DOHH2 (cell line): ENCODE measurements around the gene GABRE.

Experiments used
- H3F3A ChIP-seq: fragments of 200-600 bp; sonication (generic), shearing (Covaris generic); 2 replicates; pipeline ENCODE4 v1.6.0; 2016; ENCODE audit warnings: antibody characterized with exemption, mild to moderate bottlenecking; ENCODE audit not compliant: control insufficient read depth, insufficient read depth
- H3K27ac ChIP-seq: fragments of 200-600 bp; sonication (generic); 2 replicates; pipeline ENCODE4 v1.5.1; 2014; ENCODE audit warnings: low read depth, mild to moderate bottlenecking, low read length, moderate library complexity
- H3K27me3 ChIP-seq: fragments of 200-600 bp; sonication (generic); 2 replicates; pipeline ENCODE4 v1.6.1; 2014; ENCODE audit warnings: mild to moderate bottlenecking, low read length, mixed read lengths; ENCODE audit not compliant: control insufficient read depth
- H3K36me3 ChIP-seq: fragments of 200-600 bp; sonication (generic); 2 replicates; pipeline ENCODE4 v1.6.1; 2014; ENCODE audit warnings: mild to moderate bottlenecking, low read length, moderate library complexity, mixed read lengths; ENCODE audit not compliant: control insufficient read depth
- H3K4me1 ChIP-seq: fragments of 200-600 bp; sonication (generic); 2 replicates; pipeline ENCODE4 v1.6.1; 2014; ENCODE audit warnings: mild to moderate bottlenecking, low read length, mixed read lengths; ENCODE audit not compliant: control insufficient read depth
- H3K4me2 ChIP-seq: fragments of 200-600 bp; sonication (generic); 2 replicates; pipeline ENCODE4 v1.6.0; 2014; ENCODE audit warnings: mild to moderate bottlenecking, low read length, moderate library complexity
- H3K4me3 ChIP-seq: fragments of 200-600 bp; sonication (generic); 2 replicates; pipeline ENCODE4 v1.5.1; 2014; ENCODE audit warnings: mild to moderate bottlenecking, low read length, mixed read lengths
- H3K79me2 ChIP-seq: fragments of 200-600 bp; sonication (generic); 2 replicates; pipeline ENCODE4 v1.6.1; 2014; ENCODE audit warnings: mild to moderate bottlenecking, low read length, mixed read lengths; ENCODE audit not compliant: control insufficient read depth
- H3K9me2 ChIP-seq: fragments of 200-600 bp; sonication (generic); replicated peaks from 2 replicates; pipeline ENCODE4 v1.6.1; 2014; ENCODE audit warnings: mild to moderate bottlenecking, low read length, mixed read lengths; ENCODE audit not compliant: control insufficient read depth
- H3K9me3 ChIP-seq: fragments of 200-600 bp; sonication (generic); 2 replicates; pipeline ENCODE4 v1.6.1; 2014; ENCODE audit warnings: antibody characterized with exemption, low read length, mixed read lengths; ENCODE audit not compliant: control insufficient read depth, insufficient read depth
- H4K20me1 ChIP-seq: fragments of 200-600 bp; sonication (generic); 2 replicates; pipeline ENCODE4 v1.6.0; 2014; ENCODE audit warnings: low read depth, mild to moderate bottlenecking, antibody characterized with exemption, low read length, moderate library complexity; ENCODE audit not compliant: control insufficient read depth, insufficient read depth
- EZH2phosphoT487 ChIP-seq: fragments of 200-600 bp; sonication (generic); IDR thresholded peaks from 2 replicates; pipeline ENCODE4 v1.6.1; 2017; ENCODE audit warnings: borderline replicate concordance, mild to moderate bottlenecking, antibody characterized with exemption, low read length, moderate library complexity, mixed read lengths
- TF ChIP-seq, protein P1 (sequence below): fragments of 200-600 bp; sonication (generic); IDR thresholded peaks from one replicate; pipeline ENCODE4 v1.5.1; 2014; ENCODE audit warnings: antibody characterized with exemption, mild to moderate bottlenecking, low read depth, low read length; ENCODE audit not compliant: poor library complexity, severe bottlenecking

The GABRE gene

DNA sequence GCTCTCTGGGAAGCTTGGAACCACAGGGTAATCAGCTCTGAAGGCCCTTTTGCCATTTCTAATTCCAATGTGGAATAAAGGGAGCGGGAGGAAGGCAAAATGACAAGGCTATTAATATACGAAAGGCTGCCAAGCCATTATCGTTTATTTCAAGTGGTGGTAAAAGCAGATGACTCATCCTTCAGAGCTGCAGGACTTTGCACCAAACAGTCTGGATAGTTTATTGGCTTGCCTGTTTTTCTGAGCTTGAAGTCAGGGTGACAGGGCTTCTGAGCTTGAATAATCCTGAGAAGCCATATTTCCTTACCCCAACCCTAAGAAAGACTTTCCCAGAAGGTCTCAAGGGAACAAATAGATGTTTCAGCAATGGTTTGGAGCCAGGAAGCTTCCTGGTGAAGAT lies 7.7 kb upstream of the GABRE start:
- Histone ChIP-seq H3F3A (no peaks in the 10 kb centered on the region), H3K79me2 (no peaks in the 10 kb centered on the region), H3K9me2 (no peaks in the 10 kb centered on the region), H4K20me1 (no peaks in the 10 kb centered on the region), H3K4me2 (no peak overlapping the region), H3K4me3 (no peak overlapping the region), H3K27me3 (no peaks in the 10 kb centered on the region), H3K9me3 (no peaks in the 10 kb centered on the region), H3K36me3 (no peaks in the 10 kb centered on the region), H3K27ac (no peak overlapping the region), H3K4me1 (no peaks in the 10 kb centered on the region)
- TF ChIP-seq EZH2phosphoT487: no peak
- TF ChIP-seq, protein P1, sequence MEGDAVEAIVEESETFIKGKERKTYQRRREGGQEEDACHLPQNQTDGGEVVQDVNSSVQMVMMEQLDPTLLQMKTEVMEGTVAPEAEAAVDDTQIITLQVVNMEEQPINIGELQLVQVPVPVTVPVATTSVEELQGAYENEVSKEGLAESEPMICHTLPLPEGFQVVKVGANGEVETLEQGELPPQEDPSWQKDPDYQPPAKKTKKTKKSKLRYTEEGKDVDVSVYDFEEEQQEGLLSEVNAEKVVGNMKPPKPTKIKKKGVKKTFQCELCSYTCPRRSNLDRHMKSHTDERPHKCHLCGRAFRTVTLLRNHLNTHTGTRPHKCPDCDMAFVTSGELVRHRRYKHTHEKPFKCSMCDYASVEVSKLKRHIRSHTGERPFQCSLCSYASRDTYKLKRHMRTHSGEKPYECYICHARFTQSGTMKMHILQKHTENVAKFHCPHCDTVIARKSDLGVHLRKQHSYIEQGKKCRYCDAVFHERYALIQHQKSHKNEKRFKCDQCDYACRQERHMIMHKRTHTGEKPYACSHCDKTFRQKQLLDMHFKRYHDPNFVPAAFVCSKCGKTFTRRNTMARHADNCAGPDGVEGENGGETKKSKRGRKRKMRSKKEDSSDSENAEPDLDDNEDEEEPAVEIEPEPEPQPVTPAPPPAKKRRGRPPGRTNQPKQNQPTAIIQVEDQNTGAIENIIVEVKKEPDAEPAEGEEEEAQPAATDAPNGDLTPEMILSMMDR: no peak

DNA sequence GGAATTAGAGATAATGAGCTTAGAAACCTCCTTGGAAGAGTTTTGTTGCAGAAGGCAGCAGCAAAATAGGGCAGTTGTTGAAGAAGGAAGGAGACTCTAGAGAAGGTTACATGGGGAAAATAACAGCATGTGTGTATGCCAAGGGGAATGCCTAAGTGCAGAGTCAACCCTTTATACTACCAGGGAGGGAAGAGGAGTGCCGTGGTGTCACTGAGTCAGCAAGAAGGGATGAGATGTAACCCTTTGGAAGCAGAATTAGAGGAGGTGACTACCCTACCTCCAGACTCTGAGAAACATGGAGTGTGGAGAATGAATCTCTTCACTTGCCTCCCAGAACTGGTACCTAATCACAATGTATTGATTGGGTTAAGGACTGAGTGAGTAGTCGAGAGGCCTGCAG lies 6.7 kb upstream of the GABRE start:
- H3K9me3 ChIP-seq: no peaks in the 10 kb centered on the region
- no peak overlapping the region for H3K4me3 ChIP-seq
- H3K79me2 ChIP-seq: no peaks in the 10 kb centered on the region
- H3K4me1 ChIP-seq: no peaks in the 10 kb centered on the region
- H3K4me2 ChIP-seq: no peak overlapping the region
- no peak for TF ChIP-seq EZH2phosphoT487
- TF ChIP-seq, protein P1: no peak
- no peaks in the 10 kb centered on the region for H3K27me3 ChIP-seq
- H4K20me1 ChIP-seq: no peaks in the 10 kb centered on the region
- H3F3A ChIP-seq: no peaks in the 10 kb centered on the region
- H3K27ac ChIP-seq: no peak overlapping the region
- no peaks in the 10 kb centered on the region for H3K36me3 ChIP-seq
- no peaks in the 10 kb centered on the region for H3K9me2 ChIP-seq

DNA sequence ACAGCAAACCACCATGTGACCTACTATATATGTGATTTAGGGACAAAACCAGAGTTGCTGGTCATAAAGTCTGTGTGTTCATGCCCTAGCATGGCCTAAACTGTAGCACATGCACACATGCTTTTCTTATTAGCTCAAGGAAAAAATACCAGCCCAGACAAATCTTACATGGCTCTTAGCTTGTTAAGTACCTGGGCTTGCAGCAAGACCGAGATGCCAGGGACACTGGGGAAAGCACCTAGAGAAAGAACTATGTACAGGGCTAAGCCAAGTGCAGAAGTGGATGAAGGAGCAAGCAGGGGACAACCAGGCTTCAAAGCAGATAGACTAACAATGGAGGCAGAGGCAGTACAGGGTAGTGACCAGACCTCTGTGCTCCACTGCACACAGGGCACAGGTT lies 3.4 kb upstream of the GABRE start:
- Histone ChIP-seq H3K4me3 (no peak overlapping the region), H4K20me1 (no peaks in the 10 kb centered on the region), H3K9me3 (no peaks in the 10 kb centered on the region), H3K4me2 (no peak overlapping the region), H3F3A (no peaks in the 10 kb centered on the region), H3K4me1 (no peaks in the 10 kb centered on the region), H3K36me3 (no peaks in the 10 kb centered on the region), H3K27ac (no peak overlapping the region), H3K27me3 (no peaks in the 10 kb centered on the region), H3K9me2 (no peaks in the 10 kb centered on the region), H3K79me2 (no peaks in the 10 kb centered on the region)
- TF ChIP-seq EZH2phosphoT487: no peak
- TF ChIP-seq, protein P1: no peak

DNA sequence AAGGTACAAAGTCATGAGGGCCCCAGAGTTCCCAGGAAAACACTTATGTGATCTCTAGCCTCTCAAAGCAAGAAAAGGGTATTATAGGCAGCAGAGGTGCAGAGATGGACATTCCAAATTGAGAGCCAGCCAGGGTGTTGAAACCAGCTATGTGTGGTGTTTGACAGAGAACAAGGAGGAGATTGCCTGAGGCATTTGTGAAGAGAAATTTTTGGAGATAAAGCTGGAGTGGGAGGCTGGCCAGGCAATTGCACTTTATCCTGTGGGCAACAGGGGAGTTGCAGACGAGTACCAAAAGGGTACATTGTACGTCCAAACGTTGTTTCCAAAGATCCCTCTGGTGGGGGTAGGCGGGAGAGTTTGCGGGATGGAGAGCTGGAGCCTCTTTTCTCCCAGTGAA lies 2.5 kb upstream of the GABRE start:
- Histone ChIP-seq H3K27ac (no peak overlapping the region), H3K4me3 (no peak overlapping the region), H3K4me1 (no peaks in the 10 kb centered on the region), H3K36me3 (no peaks in the 10 kb centered on the region), H4K20me1 (no peaks in the 10 kb centered on the region), H3K9me2 (no peaks in the 10 kb centered on the region), H3F3A (no peaks in the 10 kb centered on the region), H3K27me3 (no peaks in the 10 kb centered on the region), H3K9me3 (no peaks in the 10 kb centered on the region), H3K4me2 (no peak overlapping the region), H3K79me2 (no peaks in the 10 kb centered on the region)
- TF ChIP-seq EZH2phosphoT487: no peak
- TF ChIP-seq, protein P1: no peak
